ENCODE data around the gene UBE2J2.

DNA sequence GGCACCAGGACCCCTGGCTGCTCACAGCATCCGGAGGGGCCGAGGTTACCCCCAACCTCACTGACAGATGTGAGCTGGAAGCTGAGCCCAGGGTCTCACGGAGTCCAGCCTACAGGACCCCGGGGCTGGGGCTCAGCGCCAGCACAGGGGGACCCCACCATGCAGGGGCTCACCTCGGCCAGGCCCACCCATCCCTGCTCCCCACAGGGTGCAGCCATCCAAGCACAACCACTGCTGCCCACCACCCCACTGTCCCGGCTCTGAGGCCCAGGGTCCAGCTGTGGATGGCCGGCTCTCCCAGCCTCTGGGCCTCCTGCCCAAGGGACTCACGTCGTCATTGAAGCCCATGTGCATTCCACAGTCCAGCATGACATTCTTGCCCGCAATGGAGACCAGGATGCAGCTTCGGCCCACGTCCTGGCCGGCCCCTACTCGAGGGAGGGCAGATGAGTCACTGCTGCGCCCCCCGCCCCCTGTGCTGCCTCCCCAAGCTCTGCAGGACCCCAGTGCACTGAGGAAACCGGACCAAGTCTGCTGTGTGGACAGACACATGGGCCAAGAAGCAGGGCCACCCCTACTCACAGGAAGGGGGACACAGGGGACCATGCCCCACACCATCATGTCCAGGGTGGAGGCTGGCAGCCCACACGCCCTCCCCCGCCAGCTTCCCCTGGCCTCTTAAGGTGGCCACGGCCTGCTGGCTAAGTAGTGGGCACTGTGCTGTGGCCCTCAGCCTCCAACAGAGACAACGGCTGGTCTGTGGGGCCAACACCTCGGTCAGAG is 47.2 kb upstream of the UBE2J2 start:
- TF ChIP-seq EZH2 (IDR thresholded peaks at IDR 0.05; ENCODE audit: insufficient read depth, poor library complexity, severe bottlenecking) (no peak), EZH2phosphoT487 (IDR thresholded peaks at IDR 0.05; ENCODE audit: insufficient read depth, low read depth) (no peak)
